Uterus (tissue), 4 donors: ENCODE data around the gene SNTG2. TPM values are rescaled to one million over a fixed set of nuclear protein-coding genes. Genes with fewer than 3 reads are reported as not detected.

ENCODE experiments used
- DNase-seq, 2 donors: peaks; one replicate each; pipeline ENCODE4 v3.0.0-alpha.2; 2019 to 2020
- H3K27ac ChIP-seq, 2 donors: fragments of 200-600 bp; sonication (generic); 1 replicate in 1 of 2; 2 replicates in 1 of 2; pipeline ENCODE4 v1.5.1; 2016 to 2018
- H3K27me3 ChIP-seq, 2 donors: fragments of 200-600 bp; sonication (generic); one replicate each; pipeline ENCODE4 v1.5.1; 2018 to 2019; ENCODE audit warnings: control low read depth in 1 of 2
- H3K36me3 ChIP-seq, 2 donors: fragments of 200-600 bp; sonication (generic); one replicate each; pipeline ENCODE4 v1.5.1; 2019; ENCODE audit warnings: control low read depth in 1 of 2
- H3K4me1 ChIP-seq, 2 donors: fragments of 200-600 bp; sonication (generic); one replicate each; pipeline ENCODE4 v1.5.1; 2018 to 2019; ENCODE audit warnings: control low read depth in 1 of 2
- H3K4me3 ChIP-seq, 2 donors: fragments of 200-600 bp; sonication (generic); 1 replicate in 1 of 2; 2 replicates in 1 of 2; pipeline ENCODE4 v1.5.1; 2018 to 2019; ENCODE audit warnings: mild to moderate bottlenecking in 1 of 2
- H3K9me3 ChIP-seq, 2 donors: fragments of 200-600 bp; sonication (generic); one replicate each; pipeline ENCODE4 v1.5.1; 2019; ENCODE audit warnings: control low read depth in 1 of 2
- POLR2A ChIP-seq, 2 donors: fragments of 450-650 bp; IDR thresholded peaks; one replicate each; pipeline ENCODE4 v1.6.1; 2016; ENCODE audit warnings: antibody characterized with exemption in 2 of 2, mild to moderate bottlenecking in 1 of 2, moderate library complexity in 1 of 2
- intact Hi-C: fragments of 100-400 bp; cut with DNase I; formaldehyde crosslinking; loops from one replicate; pipeline ENCODE4 v1.15.1; 2023; ENCODE audit warnings: low total_unique reads
- total RNA-seq, 4 donors: library from RNA; depleted of rRNA in 3 of 4; stranded (reverse); fragments of >200 nt in 3 of 4; gene quantifications; one replicate each; pipeline versions ENCODE4 v1.1.0 to v1.2.4, GENCODE V29; 2014 to 2023
- TF ChIP-seq, protein P1 (sequence below), 4 experiments: fragments of 200-600 bp in 2 of 4; fragments of 450-650 bp in 2 of 4; sonication (generic) in 2 of 4; IDR thresholded peaks; one replicate each; pipeline ENCODE4 v1.5.1; 2016 to 2019; ENCODE audit warnings: antibody characterized with exemption in 4 of 4, mild to moderate bottlenecking in 2 of 4, moderate library complexity in 1 of 4
- donor health status: DM: yes; HTN: yes; CAD: no.

SNTG2 gene
- total RNA-seq, 4 donors from 2014 or later, result 3.2 to 46.2 (median 31.4) TPM

DNA sequence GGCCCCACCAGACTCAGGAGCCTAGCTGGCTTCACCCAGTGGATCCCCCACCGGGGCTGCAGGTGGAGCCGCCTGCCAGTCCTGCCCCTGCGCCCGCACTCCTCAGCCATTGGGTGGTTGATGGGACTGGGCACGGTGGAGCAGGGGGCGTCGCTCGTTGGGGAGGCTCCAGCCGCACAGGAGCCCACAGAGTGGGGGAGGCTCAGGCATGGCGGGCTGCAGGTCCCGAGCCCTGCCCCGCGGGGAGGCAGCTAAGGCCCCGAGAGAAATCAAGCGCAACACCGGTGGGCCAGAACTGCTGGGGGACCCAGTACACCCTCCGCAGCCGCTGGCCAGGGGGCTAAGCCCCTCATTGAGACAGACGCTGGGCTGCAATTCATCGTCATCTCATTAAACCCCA, 184.0 kb downstream of the SNTG2 start:
- H3K4me3 ChIP-seq, result no peak overlapping the region
- intact Hi-C loops, result no loop called here
- H3K9me3 ChIP-seq, result no peaks in the 10 kb centered on the region
- H3K4me1 ChIP-seq, result no peaks in the 10 kb centered on the region
- H3K27me3 ChIP-seq, result no peaks in the 10 kb centered on the region
- TF ChIP-seq, protein P1, sequence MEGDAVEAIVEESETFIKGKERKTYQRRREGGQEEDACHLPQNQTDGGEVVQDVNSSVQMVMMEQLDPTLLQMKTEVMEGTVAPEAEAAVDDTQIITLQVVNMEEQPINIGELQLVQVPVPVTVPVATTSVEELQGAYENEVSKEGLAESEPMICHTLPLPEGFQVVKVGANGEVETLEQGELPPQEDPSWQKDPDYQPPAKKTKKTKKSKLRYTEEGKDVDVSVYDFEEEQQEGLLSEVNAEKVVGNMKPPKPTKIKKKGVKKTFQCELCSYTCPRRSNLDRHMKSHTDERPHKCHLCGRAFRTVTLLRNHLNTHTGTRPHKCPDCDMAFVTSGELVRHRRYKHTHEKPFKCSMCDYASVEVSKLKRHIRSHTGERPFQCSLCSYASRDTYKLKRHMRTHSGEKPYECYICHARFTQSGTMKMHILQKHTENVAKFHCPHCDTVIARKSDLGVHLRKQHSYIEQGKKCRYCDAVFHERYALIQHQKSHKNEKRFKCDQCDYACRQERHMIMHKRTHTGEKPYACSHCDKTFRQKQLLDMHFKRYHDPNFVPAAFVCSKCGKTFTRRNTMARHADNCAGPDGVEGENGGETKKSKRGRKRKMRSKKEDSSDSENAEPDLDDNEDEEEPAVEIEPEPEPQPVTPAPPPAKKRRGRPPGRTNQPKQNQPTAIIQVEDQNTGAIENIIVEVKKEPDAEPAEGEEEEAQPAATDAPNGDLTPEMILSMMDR (IDR thresholded peaks at IDR 0.05), result no peak
- no peak for TF ChIP-seq POLR2A (IDR thresholded peaks at IDR 0.05)
- no peak for DNase-seq
- H3K27ac ChIP-seq, result no peak overlapping the region
- H3K36me3 ChIP-seq, result no peaks in the 10 kb centered on the region

- no peak overlapping the region for H3K4me3 ChIP-seq
- H3K27me3 ChIP-seq, result no peaks in the 10 kb centered on the region
- peak overlapping the region in 1 of 2 donors; percentile 10 for H3K27ac ChIP-seq
- TF ChIP-seq, protein P1 (IDR thresholded peaks at IDR 0.05), result no peak
- no peak for TF ChIP-seq POLR2A (IDR thresholded peaks at IDR 0.05)
- intact Hi-C loops, result no loop called here
- H3K4me1 ChIP-seq, result no peaks in the 10 kb centered on the region
- DNase-seq, result no peak
- no peaks in the 10 kb centered on the region for H3K36me3 ChIP-seq
- no peaks in the 10 kb centered on the region for H3K9me3 ChIP-seq
Measured at GRCh38 chr2:1136067-1136466, 185.4 kb downstream of the SNTG2 start.

GRCh38 chr2:1136846-1137245, 186.2 kb downstream of the SNTG2 start:
- intact Hi-C loops, result no loop called here
- TF ChIP-seq POLR2A (IDR thresholded peaks at IDR 0.05), result no peak
- TF ChIP-seq, protein P1 (IDR thresholded peaks at IDR 0.05), result no peak
- H3K4me1 ChIP-seq, result no peaks in the 10 kb centered on the region
- H3K4me3 ChIP-seq, result no peak overlapping the region
- H3K36me3 ChIP-seq, result no peaks in the 10 kb centered on the region
- DNase-seq, result no peak
- H3K27ac ChIP-seq, result peak overlapping the region in 1 of 2 donors; percentile 10
- H3K27me3 ChIP-seq, result no peaks in the 10 kb centered on the region
- no peaks in the 10 kb centered on the region for H3K9me3 ChIP-seq

DNA sequence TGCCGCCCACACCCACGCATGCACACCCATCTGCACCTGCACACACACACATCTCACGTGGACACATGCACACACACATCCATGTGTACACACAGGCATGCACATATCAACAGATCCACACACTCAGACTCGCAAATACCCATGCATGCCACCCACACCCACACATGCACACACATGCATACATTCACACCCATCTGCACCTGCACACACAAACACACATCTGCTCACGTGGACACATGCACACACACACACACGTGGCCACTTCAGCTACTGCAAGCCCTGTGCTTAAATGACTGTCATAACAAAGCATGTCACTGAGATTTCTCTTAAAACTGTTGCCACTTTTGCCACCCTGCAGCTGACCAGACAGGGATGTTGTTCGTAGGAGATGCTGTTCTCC, 186.6 kb downstream of the SNTG2 start:
- no peak overlapping the region for H3K27ac ChIP-seq
- H3K9me3 ChIP-seq, result no peaks in the 10 kb centered on the region
- no peaks in the 10 kb centered on the region for H3K27me3 ChIP-seq
- no peak for TF ChIP-seq POLR2A (IDR thresholded peaks at IDR 0.05)
- TF ChIP-seq, protein P1 (IDR thresholded peaks at IDR 0.05), result no peak
- no peaks in the 10 kb centered on the region for H3K4me1 ChIP-seq
- DNase-seq, result no peak
- H3K4me3 ChIP-seq, result no peak overlapping the region
- H3K36me3 ChIP-seq, result no peaks in the 10 kb centered on the region
- intact Hi-C loops, result no loop called here

GRCh38 chr2:1137913-1138391, 187.3 kb downstream of the SNTG2 start:
- Histone ChIP-seq H3K4me1 (no peaks in the 10 kb centered on the region), H3K9me3 (no peaks in the 10 kb centered on the region), H3K4me3 (no peak overlapping the region), H3K36me3 (no peaks in the 10 kb centered on the region), H3K27ac (no peak overlapping the region), H3K27me3 (no peaks in the 10 kb centered on the region)
- TF ChIP-seq POLR2A (IDR thresholded peaks at IDR 0.05), result no peak
- TF ChIP-seq, protein P1 (IDR thresholded peaks at IDR 0.05), result no peak
- DNase-seq, result no peak
- intact Hi-C loops, result no loop called here
